SK-N-SH treated with all-trans-retinoic acid at 6 μM for 48 hours (cell line): ENCODE results near the gene TLDC2.
"Not testable (repeated sequence)": the region's sequence is repeated elsewhere in the genome, so short reads cannot be mapped to it uniquely, and the experiment has no call there.

Experiments
- GLIS3 ChIP-seq: fragments of 250-450 bp; sonication (Bioruptor Pico); IDR thresholded peaks from 2 replicates; pipeline ENCODE4 v1.5.0; 2020; ENCODE audit warnings: mild to moderate bottlenecking, moderate library complexity
- PPARA ChIP-seq: fragments of 250-450 bp; sonication (Bioruptor Pico); IDR thresholded peaks from 2 replicates; pipeline ENCODE4 v1.5.0; 2020; ENCODE audit warnings: mild to moderate bottlenecking, borderline replicate concordance
- ZFP30 ChIP-seq: fragments of 450-650 bp; formaldehyde crosslinking; IDR thresholded peaks from 2 replicates; pipeline ENCODE4 v1.5.0; 2022; ENCODE audit warnings: mild to moderate bottlenecking, moderate library complexity
- ZNF565 ChIP-seq: fragments of 450-650 bp; formaldehyde crosslinking; conservative IDR thresholded peaks from 2 replicates; pipeline ENCODE4 v1.5.0; 2020; ENCODE audit warnings: low read depth, mild to moderate bottlenecking, moderate library complexity
- TF ChIP-seq, protein P1 (sequence below): fragments of 250-450 bp; sonication (Bioruptor Pico); IDR thresholded peaks from 2 replicates; pipeline ENCODE4 v1.5.0; 2020; ENCODE audit warnings: mild to moderate bottlenecking, moderate library complexity

GRCh38 chr20:36906086-36906485 is 30.1 kb downstream of the TLDC2 start:
- TF ChIP-seq PPARA (CRISPR knock-in tag); ZFP30 (CRISPR knock-in tag); ZNF565; GLIS3: not testable (repeated sequence)
- TF ChIP-seq, protein P1, sequence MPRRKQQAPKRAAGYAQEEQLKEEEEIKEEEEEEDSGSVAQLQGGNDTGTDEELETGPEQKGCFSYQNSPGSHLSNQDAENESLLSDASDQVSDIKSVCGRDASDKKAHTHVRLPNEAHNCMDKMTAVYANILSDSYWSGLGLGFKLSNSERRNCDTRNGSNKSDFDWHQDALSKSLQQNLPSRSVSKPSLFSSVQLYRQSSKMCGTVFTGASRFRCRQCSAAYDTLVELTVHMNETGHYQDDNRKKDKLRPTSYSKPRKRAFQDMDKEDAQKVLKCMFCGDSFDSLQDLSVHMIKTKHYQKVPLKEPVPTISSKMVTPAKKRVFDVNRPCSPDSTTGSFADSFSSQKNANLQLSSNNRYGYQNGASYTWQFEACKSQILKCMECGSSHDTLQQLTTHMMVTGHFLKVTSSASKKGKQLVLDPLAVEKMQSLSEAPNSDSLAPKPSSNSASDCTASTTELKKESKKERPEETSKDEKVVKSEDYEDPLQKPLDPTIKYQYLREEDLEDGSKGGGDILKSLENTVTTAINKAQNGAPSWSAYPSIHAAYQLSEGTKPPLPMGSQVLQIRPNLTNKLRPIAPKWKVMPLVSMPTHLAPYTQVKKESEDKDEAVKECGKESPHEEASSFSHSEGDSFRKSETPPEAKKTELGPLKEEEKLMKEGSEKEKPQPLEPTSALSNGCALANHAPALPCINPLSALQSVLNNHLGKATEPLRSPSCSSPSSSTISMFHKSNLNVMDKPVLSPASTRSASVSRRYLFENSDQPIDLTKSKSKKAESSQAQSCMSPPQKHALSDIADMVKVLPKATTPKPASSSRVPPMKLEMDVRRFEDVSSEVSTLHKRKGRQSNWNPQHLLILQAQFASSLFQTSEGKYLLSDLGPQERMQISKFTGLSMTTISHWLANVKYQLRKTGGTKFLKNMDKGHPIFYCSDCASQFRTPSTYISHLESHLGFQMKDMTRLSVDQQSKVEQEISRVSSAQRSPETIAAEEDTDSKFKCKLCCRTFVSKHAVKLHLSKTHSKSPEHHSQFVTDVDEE (CRISPR knock-in tag), result not testable (repeated sequence)
